Measurements from ENCODE around the gene AHCYL1.

- TF ChIP-seq CTCF (IDR thresholded peaks at IDR 0.05) (no peak), POLR2A (IDR thresholded peaks at IDR 0.05) (no peak)
Observed at GRCh38 chr1:109948285-109948630, 36.3 kb upstream of the AHCYL1 start.

Data from esophagus squamous epithelium (tissue), 4 donors.